Mammary epithelial cell (primary cell): ENCODE data around the gene THADA.
"Not testable (repeated sequence)": the region's sequence is repeated elsewhere in the genome, so short reads cannot be mapped to it uniquely, and the experiment has no call there.

Source experiments
- EZH2 ChIP-seq: IDR thresholded peaks from 2 replicates; pipeline ENCODE4 v1.6.1; 2012; ENCODE audit warnings: low read length, inconsistent platforms, borderline replicate concordance
- TF ChIP-seq, protein P1 (sequence below), 2 donors: IDR thresholded peaks in 1 of 2; conservative IDR thresholded peaks in 1 of 2; 2 replicates each; pipeline ENCODE4 v1.5.1; 2011 to 2012; ENCODE audit warnings: inconsistent platforms in 2 of 2, low read length in 2 of 2, mild to moderate bottlenecking in 2 of 2, control low read depth in 1 of 2, low read depth in 1 of 2; ENCODE audit not compliant: insufficient read depth in 1 of 2; ENCODE audit errors: extremely low read depth in 1 of 2

- TF ChIP-seq, protein P1, sequence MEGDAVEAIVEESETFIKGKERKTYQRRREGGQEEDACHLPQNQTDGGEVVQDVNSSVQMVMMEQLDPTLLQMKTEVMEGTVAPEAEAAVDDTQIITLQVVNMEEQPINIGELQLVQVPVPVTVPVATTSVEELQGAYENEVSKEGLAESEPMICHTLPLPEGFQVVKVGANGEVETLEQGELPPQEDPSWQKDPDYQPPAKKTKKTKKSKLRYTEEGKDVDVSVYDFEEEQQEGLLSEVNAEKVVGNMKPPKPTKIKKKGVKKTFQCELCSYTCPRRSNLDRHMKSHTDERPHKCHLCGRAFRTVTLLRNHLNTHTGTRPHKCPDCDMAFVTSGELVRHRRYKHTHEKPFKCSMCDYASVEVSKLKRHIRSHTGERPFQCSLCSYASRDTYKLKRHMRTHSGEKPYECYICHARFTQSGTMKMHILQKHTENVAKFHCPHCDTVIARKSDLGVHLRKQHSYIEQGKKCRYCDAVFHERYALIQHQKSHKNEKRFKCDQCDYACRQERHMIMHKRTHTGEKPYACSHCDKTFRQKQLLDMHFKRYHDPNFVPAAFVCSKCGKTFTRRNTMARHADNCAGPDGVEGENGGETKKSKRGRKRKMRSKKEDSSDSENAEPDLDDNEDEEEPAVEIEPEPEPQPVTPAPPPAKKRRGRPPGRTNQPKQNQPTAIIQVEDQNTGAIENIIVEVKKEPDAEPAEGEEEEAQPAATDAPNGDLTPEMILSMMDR (conservative IDR thresholded peaks at IDR 0.05 in 1 of 2, IDR thresholded peaks at IDR 0.05 in 1 of 2; ENCODE audit: extremely low read depth in 1 of 2, insufficient read depth in 1 of 2, low read depth in 1 of 2, low read length in 2 of 2), result not testable (repeated sequence)
- not testable (repeated sequence) for TF ChIP-seq EZH2
Observed at GRCh38 chr2:43297740-43298139, 298.1 kb downstream of the THADA start.
